Endothelial cell of umbilical vein (primary cell): ENCODE data around the gene JSRP1. TPM values are rescaled to one million over a fixed set of nuclear protein-coding genes. Genes with fewer than 3 reads are reported as not detected.

Source experiments
- BruUV-seq: library from RNA; stranded (reverse); fragments of 400-500 nt; replicated peaks from 2 replicates; lab custom pipeline; 2021; lab: Mats Ljungman, UMichigan
- CTCF ChIA-PET: fragments of 300-600, 350-600 bp; sonication (Branson Sonifier 250); formaldehyde crosslinking; loops from one replicate; lab custom pipeline; 2021; ENCODE audit warnings: antibody characterized with exemption, inconsistent platforms; lab: Charles Lee
- POLR2A ChIA-PET: fragments of 300-600, 350-600 bp; sonication (Branson Sonifier 250); formaldehyde crosslinking; loops from one replicate; lab custom pipeline; 2021; ENCODE audit warnings: antibody characterized with exemption, inconsistent platforms; lab: Charles Lee
- DNase-seq: peaks from one replicate; pipeline ENCODE4 v3.0.0-alpha.2; 2011; ENCODE audit warnings: low read depth, low spot score
- FAIRE-seq: peaks from 2 replicates; lab custom pipeline; 2011; peaks lifted over from hg19 to GRCh38; lab: Jason Lieb, UNC
- H2AFZ ChIP-seq: 2 replicates; pipeline ENCODE4 v1.6.0; 2012; ENCODE audit warnings: low read depth, low read length, control low read depth, inconsistent platforms
- H3K27ac ChIP-seq: 2 replicates; pipeline ENCODE4 v1.5.1; 2011; ENCODE audit warnings: low read depth, mild to moderate bottlenecking, control low read depth, low read length, moderate library complexity; ENCODE audit not compliant: insufficient read depth
- H3K27me3 ChIP-seq, 2 experiments: 2 replicates each; pipeline versions ENCODE4 v1.6.0 to v1.6.1; 2011; ENCODE audit warnings: low read length in 2 of 2, mixed read lengths in 1 of 2; ENCODE audit not compliant: control insufficient read depth in 2 of 2, insufficient read depth in 2 of 2
- H3K36me3 ChIP-seq, 2 experiments: 2 replicates in 1 of 2; 3 replicates in 1 of 2; pipeline ENCODE4 v1.5.1; 2011; ENCODE audit warnings: low read length in 2 of 2, mild to moderate bottlenecking in 1 of 2, moderate library complexity in 1 of 2; ENCODE audit not compliant: control insufficient read depth in 2 of 2, insufficient read depth in 2 of 2; ENCODE audit errors: extremely low read depth in 1 of 2
- H3K4me1 ChIP-seq: 3 replicates; pipeline ENCODE4 v1.5.1; 2011; ENCODE audit warnings: mild to moderate bottlenecking, low read length; ENCODE audit not compliant: control insufficient read depth, insufficient read depth; ENCODE audit errors: extremely low read depth
- H3K4me2 ChIP-seq: 2 replicates; pipeline ENCODE4 v1.6.1; 2011; ENCODE audit warnings: low read length, control low read depth, mixed read lengths; ENCODE audit not compliant: insufficient read depth
- H3K4me3 ChIP-seq, 3 experiments: fragments of 200-600 bp in 1 of 3; sonication (generic), shearing (Covaris generic) in 1 of 3; replicated peaks in 1 of 3; 2 replicates each; pipeline ENCODE4 v1.5.1; 2011 to 2016; ENCODE audit warnings: control low read depth in 3 of 3, low read length in 3 of 3, mild to moderate bottlenecking in 2 of 3, inconsistent platforms in 1 of 3, low read depth in 1 of 3, moderate library complexity in 1 of 3; ENCODE audit not compliant: insufficient read depth in 1 of 3
- H3K79me2 ChIP-seq: 2 replicates; pipeline ENCODE4 v1.6.0; 2012; ENCODE audit warnings: low read length, inconsistent platforms; ENCODE audit not compliant: control insufficient read depth, insufficient read depth
- H3K9ac ChIP-seq: replicated peaks from 2 replicates; pipeline ENCODE3; 2011; ENCODE audit warnings: low read length, control low read depth; ENCODE audit not compliant: insufficient read depth; ENCODE audit errors: extremely low read depth
- H3K9me1 ChIP-seq: replicated peaks from 3 replicates; pipeline ENCODE4 v1.6.0; 2011; ENCODE audit warnings: mild to moderate bottlenecking, low read length; ENCODE audit not compliant: control insufficient read depth, insufficient read depth; ENCODE audit errors: extremely low read depth
- H3K9me3 ChIP-seq: replicated peaks from 2 replicates; pipeline ENCODE4 v1.5.1; 2012; ENCODE audit warnings: low read length, inconsistent platforms; ENCODE audit not compliant: control insufficient read depth, insufficient read depth
- H4K20me1 ChIP-seq: replicated peaks from 2 replicates; pipeline ENCODE3; 2011; ENCODE audit warnings: mild to moderate bottlenecking, low read length; ENCODE audit not compliant: control insufficient read depth, insufficient read depth; ENCODE audit errors: extremely low read depth
- CTCF ChIP-seq, 2 donors: IDR thresholded peaks; 1 replicate in 1 of 2; 2 replicates in 1 of 2; pipeline ENCODE4 v1.5.1; 2011; ENCODE audit warnings: low read length in 2 of 2, mild to moderate bottlenecking in 2 of 2, moderate library complexity in 2 of 2, control low read depth in 1 of 2, inconsistent platforms in 1 of 2, low read depth in 1 of 2; ENCODE audit not compliant: insufficient read depth in 1 of 2; ENCODE audit errors: extremely low read depth in 1 of 2
- JUN ChIP-seq: IDR thresholded peaks from 2 replicates; pipeline ENCODE4 v1.6.1; 2011; ENCODE audit warnings: borderline replicate concordance, low read depth; ENCODE audit not compliant: insufficient read length, insufficient read depth
- MYC ChIP-seq: IDR thresholded peaks from one replicate; pipeline ENCODE4 v1.6.1; 2011; ENCODE audit warnings: mild to moderate bottlenecking, low read depth, low read length
- POLR2AphosphoS5 ChIP-seq: IDR thresholded peaks from 2 replicates; pipeline ENCODE4 v1.6.1; 2012; ENCODE audit warnings: low read depth, mild to moderate bottlenecking, control low read depth, low read length, moderate library complexity; ENCODE audit not compliant: insufficient read depth
- dilution Hi-C: fragments of 300-500 bp; cut with MboI; formaldehyde crosslinking; loops from one replicate; pipeline ENCODE4 v1.15.0; 2019; ENCODE audit warnings: low sequenced_read_pairs; ENCODE audit not compliant: extremely low pct_ligation_motif_present
- intact Hi-C: fragments of 100-400 bp; cut with micrococcal nuclease; formaldehyde crosslinking; loops from one replicate; pipeline ENCODE4 v1.10.0; 2022
- polyA plus RNA-seq, 4 experiments: library from polyadenylated mRNA; depleted of rRNA in 3 of 4; stranded (reverse) in 3 of 4; unstranded in 1 of 4; fragments of >200 nt; gene quantifications; 2 replicates each; pipeline versions ENCODE4 v1.2.1 to v1.2.3, GENCODE V29; 2011 to 2012; ENCODE audit warnings: missing spikeins in 1 of 4
- total RNA-seq: library from RNA; stranded (reverse); gene quantifications from 2 replicates; pipeline ENCODE4 v1.2.3, GENCODE V29; 2021

JSRP1 gene
- total and polyA plus RNA-seq, 2 donors (not counting 3 experiments of a cell fraction or from before 2014, with no cell fraction given): not detected

GRCh38 chr19:2273356-2274184 is 17.4 kb upstream of the JSRP1 start:
- H3K27ac ChIP-seq: peak overlapping the region; percentile 34
- no peaks in the 10 kb centered on the region for H3K9me1 ChIP-seq
- POLR2A ChIA-PET: no interaction called here
- DNase-seq: peak; percentile 51
- dilution Hi-C loops (no loop called here), intact Hi-C loops (loop anchor here (1.0 to 5.0 kb wide), 4 partner anchors 37 to 339 kb away; partner anchors contain the start of genes AP3D1, PLEKHJ1 and SF3A2)
- H3K9me3 ChIP-seq: no peaks in the 10 kb centered on the region
- no TSS peak for BruUV-seq
- no peaks in the 10 kb centered on the region for H4K20me1 ChIP-seq
- no peak for TF ChIP-seq JUN
- TF ChIP-seq MYC: no peak
- TF ChIP-seq POLR2AphosphoS5: peak; percentile 86
- peak; percentile 86 to 97 for TF ChIP-seq CTCF (IDR thresholded peaks at IDR 0.05; ENCODE audit: extremely low read depth in 1 of 2, insufficient read depth in 1 of 2, low read depth in 1 of 2, low read length in 2 of 2)
- H3K9ac ChIP-seq: peak overlapping the region; percentile 19
- no peaks in the 10 kb centered on the region for H3K27me3 ChIP-seq
- no peak overlapping the region for H3K4me3 ChIP-seq
- no peak overlapping the region for H2AFZ ChIP-seq
- H3K36me3 ChIP-seq: peaks cover 2 to 18% of the 10 kb centered on the region in 2 experiments
- peak; percentile 4 for FAIRE-seq
- peak overlapping the region; percentile 53 for H3K4me2 ChIP-seq
- CTCF ChIA-PET: interaction anchor here (1.1 to 3.2 kb wide), 8 partner anchors 14 to 329 kb away, joined by 3 to 13 read pairs (median 6); partner anchors contain the start of gene PLEKHJ1
- H3K4me1 ChIP-seq: peaks cover 30% of the 10 kb centered on the region
- H3K79me2 ChIP-seq: peaks cover 47% of the 10 kb centered on the region
